GM19452 (cell line): ENCODE results near the gene KATNB1.

Source experiments
- ATAC-seq: cut with Tn5 transposase; IDR thresholded peaks from one replicate; pipeline ENCODE4 v1.9.1; 2021; ENCODE audit not compliant: unreplicated experiment

The KATNB1 gene

GRCh38 chr16:57803134-57803990 is 67.8 kb downstream of the KATNB1 start:
- no peak for ATAC-seq

GRCh38 chr16:57804111-57804837 is 68.7 kb downstream of the KATNB1 start:
- ATAC-seq, result no peak

GRCh38 chr16:57805176-57805575 is 69.6 kb downstream of the KATNB1 start:
- no peak for ATAC-seq
